ENCODE data around the gene MYH7B. TPM values are rescaled to one million over a fixed set of nuclear protein-coding genes. Genes with fewer than 3 reads are reported as not detected.

Gene MYH7B
- total and polyA plus RNA-seq, 3 donors from 2014 or later: 21.8 to 30.2 (median 24.3) TPM

GRCh38 chr20:34925341-34925740 lies 30.3 kb upstream of the MYH7B start:
- WGBS, 2 donors: 93 to 94% methylated on average over 3 of the region's 3 CpGs
- Histone ChIP-seq H3K27ac (no peak overlapping the region), H3K4me3 (no peak overlapping the region), H3K9me3 (no peaks in the 10 kb centered on the region), H3K36me3 (ENCODE audit: low read depth, missing control alignments) (no peaks in the 10 kb centered on the region), H3K27me3 (no peaks in the 10 kb centered on the region), H3K4me1 (no peaks in the 10 kb centered on the region)
- TF ChIP-seq, protein P1, sequence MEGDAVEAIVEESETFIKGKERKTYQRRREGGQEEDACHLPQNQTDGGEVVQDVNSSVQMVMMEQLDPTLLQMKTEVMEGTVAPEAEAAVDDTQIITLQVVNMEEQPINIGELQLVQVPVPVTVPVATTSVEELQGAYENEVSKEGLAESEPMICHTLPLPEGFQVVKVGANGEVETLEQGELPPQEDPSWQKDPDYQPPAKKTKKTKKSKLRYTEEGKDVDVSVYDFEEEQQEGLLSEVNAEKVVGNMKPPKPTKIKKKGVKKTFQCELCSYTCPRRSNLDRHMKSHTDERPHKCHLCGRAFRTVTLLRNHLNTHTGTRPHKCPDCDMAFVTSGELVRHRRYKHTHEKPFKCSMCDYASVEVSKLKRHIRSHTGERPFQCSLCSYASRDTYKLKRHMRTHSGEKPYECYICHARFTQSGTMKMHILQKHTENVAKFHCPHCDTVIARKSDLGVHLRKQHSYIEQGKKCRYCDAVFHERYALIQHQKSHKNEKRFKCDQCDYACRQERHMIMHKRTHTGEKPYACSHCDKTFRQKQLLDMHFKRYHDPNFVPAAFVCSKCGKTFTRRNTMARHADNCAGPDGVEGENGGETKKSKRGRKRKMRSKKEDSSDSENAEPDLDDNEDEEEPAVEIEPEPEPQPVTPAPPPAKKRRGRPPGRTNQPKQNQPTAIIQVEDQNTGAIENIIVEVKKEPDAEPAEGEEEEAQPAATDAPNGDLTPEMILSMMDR (IDR thresholded peaks at IDR 0.05): no peak
- TF ChIP-seq POLR2A (IDR thresholded peaks at IDR 0.05): no peak
- intact Hi-C loops (cut with DNase I; ENCODE audit: low total_unique reads): no loop called here
- DNase-seq: no peak

GRCh38 chr20:34925981-34926380 lies 29.7 kb upstream of the MYH7B start:
- no peaks in the 10 kb centered on the region for H3K36me3 ChIP-seq (ENCODE audit: low read depth, missing control alignments)
- no peak overlapping the region for H3K27ac ChIP-seq
- H3K4me1 ChIP-seq: no peaks in the 10 kb centered on the region
- TF ChIP-seq POLR2A (IDR thresholded peaks at IDR 0.05): no peak
- TF ChIP-seq, protein P1 (IDR thresholded peaks at IDR 0.05): no peak
- intact Hi-C loops (cut with DNase I; ENCODE audit: low total_unique reads): no loop called here
- no peaks in the 10 kb centered on the region for H3K9me3 ChIP-seq
- no peaks in the 10 kb centered on the region for H3K27me3 ChIP-seq
- WGBS, 2 donors: 95% methylated on average over 1 of the region's 1 CpG; no CpG with 5 or more reads in 1 of the 2 donors
- no peak for DNase-seq
- no peak overlapping the region for H3K4me3 ChIP-seq

DNA sequence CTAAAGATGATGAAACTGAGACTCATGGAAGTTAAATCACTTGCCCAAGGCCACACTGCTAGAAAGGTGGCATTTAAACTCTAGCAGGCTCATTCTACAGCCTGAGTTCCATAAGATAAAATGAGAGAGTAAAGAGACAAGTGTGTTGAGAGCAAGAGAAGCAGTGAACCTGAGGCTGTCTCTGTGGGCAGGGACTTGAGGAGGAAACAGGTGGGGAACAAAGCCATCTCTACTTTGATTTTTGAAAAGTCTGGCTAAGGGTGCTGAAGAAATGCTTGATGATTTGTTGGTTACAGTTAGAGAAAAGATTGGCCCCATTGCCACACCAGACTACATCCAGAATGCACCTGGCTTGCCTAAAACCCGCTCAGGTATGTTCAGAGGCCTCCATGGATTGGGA lies 29.1 kb upstream of the MYH7B start:
- H3K27ac ChIP-seq: no peak overlapping the region
- no peaks in the 10 kb centered on the region for H3K27me3 ChIP-seq
- intact Hi-C loops (cut with DNase I; ENCODE audit: low total_unique reads): no loop called here
- no peaks in the 10 kb centered on the region for H3K9me3 ChIP-seq
- WGBS, 2 donors: 88 to 94% methylated on average over 1 of the region's 1 CpG
- no peak overlapping the region for H3K4me3 ChIP-seq
- TF ChIP-seq, protein P1 (IDR thresholded peaks at IDR 0.05): no peak
- TF ChIP-seq POLR2A (IDR thresholded peaks at IDR 0.05): no peak
- DNase-seq: no peak
- no peaks in the 10 kb centered on the region for H3K36me3 ChIP-seq (ENCODE audit: low read depth, missing control alignments)
- no peaks in the 10 kb centered on the region for H3K4me1 ChIP-seq

DNA sequence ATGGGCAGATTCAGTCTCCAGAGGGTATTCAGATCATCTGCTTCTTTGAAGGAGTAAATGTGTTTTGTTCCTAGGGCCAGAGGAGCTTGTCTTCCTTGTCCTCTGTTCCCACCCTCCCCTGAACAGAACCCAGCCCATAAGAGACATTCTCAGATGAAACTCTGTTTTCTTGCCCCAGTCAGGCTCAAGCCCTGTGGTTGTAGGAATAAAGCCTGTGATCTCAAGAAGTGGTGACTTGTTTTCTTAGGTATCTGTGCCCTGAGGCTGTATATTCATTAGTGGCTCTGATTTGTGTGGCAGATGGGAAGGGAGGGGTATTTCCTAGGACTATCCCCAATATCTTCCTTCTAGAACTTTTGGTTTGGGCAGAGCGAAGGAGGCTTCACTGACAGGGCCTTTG lies 27.9 kb upstream of the MYH7B start:
- H3K27ac ChIP-seq: no peak overlapping the region
- H3K4me1 ChIP-seq: no peaks in the 10 kb centered on the region
- no peaks in the 10 kb centered on the region for H3K36me3 ChIP-seq (ENCODE audit: low read depth, missing control alignments)
- no peak for DNase-seq
- H3K27me3 ChIP-seq: no peaks in the 10 kb centered on the region
- 100% methylated on average over 1 of the region's 1 CpG for WGBS, 2 donors
- no peak overlapping the region for H3K4me3 ChIP-seq
- H3K9me3 ChIP-seq: no peaks in the 10 kb centered on the region
- intact Hi-C loops (cut with DNase I; ENCODE audit: low total_unique reads): no loop called here
- no peak for TF ChIP-seq POLR2A (IDR thresholded peaks at IDR 0.05)
- TF ChIP-seq, protein P1 (IDR thresholded peaks at IDR 0.05): no peak

DNA sequence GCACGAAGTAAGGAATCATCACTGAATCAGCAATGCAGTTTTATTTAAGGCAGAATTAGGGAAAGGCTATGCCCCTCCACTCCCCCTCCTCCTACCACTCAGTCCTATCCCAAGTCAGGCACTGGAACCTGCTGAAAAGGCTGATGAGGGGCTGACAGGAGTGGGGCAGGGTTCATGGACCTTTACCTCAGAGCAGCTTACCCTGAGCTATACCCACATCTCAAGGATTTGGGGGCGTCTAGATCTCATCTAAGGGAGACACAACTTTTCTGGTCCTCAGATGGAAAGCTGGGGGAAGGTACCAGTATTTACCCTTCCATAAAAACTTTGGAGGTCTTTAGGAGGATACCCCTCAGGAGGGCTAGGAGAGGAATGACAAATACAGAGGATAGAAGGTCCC lies 27.3 kb upstream of the MYH7B start:
- H3K4me1 ChIP-seq: no peaks in the 10 kb centered on the region
- WGBS, 2 donors: 100% methylated on average over 2 of the region's 2 CpGs
- no peak for TF ChIP-seq POLR2A (IDR thresholded peaks at IDR 0.05)
- TF ChIP-seq, protein P1 (IDR thresholded peaks at IDR 0.05): no peak
- DNase-seq: no peak
- H3K36me3 ChIP-seq (ENCODE audit: low read depth, missing control alignments): no peaks in the 10 kb centered on the region
- H3K27ac ChIP-seq: no peak overlapping the region
- intact Hi-C loops (cut with DNase I; ENCODE audit: low total_unique reads): no loop called here
- H3K4me3 ChIP-seq: no peak overlapping the region
- no peaks in the 10 kb centered on the region for H3K9me3 ChIP-seq
- H3K27me3 ChIP-seq: no peaks in the 10 kb centered on the region

Measured in testis (tissue), 3 donors.